GM19324 (cell line): ENCODE results near the gene NSUN7.

ENCODE experiments used
- ATAC-seq: cut with Tn5 transposase; IDR thresholded peaks from one replicate; pipeline ENCODE4 v1.9.1; 2021; ENCODE audit warnings: mild to moderate bottlenecking, moderate library complexity; ENCODE audit not compliant: unreplicated experiment, low FRiP score

NSUN7 gene

GRCh38 chr4:40733752-40734151, 16.0 kb upstream of the NSUN7 start:
- ATAC-seq, result no peak

- no peak for ATAC-seq
These were observed 15.3 kb upstream of the NSUN7 start for GRCh38 chr4:40734497-40734896.

GRCh38 chr4:40736910-40737309, 12.8 kb upstream of the NSUN7 start:
- ATAC-seq, result no peak

DNA sequence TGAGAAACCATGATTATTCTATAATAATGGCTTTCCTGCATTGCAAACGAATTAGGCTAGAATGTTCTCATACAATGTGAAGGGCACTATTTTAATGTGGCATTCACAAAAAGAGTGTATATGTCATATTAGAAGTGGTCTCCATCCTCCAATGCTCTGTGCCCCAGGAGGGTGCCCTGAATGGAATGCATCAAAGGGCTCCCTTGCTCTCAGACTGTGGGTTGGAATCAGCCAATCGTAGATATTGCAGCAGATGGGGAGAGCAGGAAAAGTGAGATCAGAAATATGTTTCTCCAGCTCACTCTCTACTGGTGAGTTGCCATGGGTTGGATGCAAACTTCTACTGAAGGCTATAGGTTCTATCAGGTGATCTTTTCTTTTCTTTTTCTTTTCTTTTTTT, 11.9 kb upstream of the NSUN7 start:
- no peak for ATAC-seq

- ATAC-seq, result no peak
These were observed 10.4 kb upstream of the NSUN7 start for GRCh38 chr4:40739347-40739746.

DNA sequence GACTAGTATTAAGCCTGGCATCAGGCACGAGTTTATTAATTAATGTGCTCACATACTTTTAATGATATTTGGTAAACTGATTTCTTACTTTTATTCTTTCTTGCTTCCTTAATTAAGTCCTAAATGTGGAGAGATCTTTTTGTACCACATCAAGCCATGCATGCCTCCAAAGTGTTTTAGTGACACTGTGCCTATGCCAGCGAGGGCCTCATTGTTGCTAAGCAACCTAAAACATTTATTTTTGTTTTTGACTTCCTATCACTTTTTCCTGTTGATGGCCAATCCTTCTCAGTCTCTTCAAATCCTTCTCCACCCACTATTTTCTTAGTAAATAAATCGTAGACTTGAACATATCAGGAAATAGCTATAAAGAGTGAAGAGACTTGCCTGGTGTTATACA, 5.5 kb upstream of the NSUN7 start:
- ATAC-seq, result no peak

- no peak for ATAC-seq
These were observed 4.3 kb upstream of the NSUN7 start for GRCh38 chr4:40745285-40745984.

GRCh38 chr4:40747207-40747835, 2.4 kb upstream of the NSUN7 start:
- no peak for ATAC-seq

DNA sequence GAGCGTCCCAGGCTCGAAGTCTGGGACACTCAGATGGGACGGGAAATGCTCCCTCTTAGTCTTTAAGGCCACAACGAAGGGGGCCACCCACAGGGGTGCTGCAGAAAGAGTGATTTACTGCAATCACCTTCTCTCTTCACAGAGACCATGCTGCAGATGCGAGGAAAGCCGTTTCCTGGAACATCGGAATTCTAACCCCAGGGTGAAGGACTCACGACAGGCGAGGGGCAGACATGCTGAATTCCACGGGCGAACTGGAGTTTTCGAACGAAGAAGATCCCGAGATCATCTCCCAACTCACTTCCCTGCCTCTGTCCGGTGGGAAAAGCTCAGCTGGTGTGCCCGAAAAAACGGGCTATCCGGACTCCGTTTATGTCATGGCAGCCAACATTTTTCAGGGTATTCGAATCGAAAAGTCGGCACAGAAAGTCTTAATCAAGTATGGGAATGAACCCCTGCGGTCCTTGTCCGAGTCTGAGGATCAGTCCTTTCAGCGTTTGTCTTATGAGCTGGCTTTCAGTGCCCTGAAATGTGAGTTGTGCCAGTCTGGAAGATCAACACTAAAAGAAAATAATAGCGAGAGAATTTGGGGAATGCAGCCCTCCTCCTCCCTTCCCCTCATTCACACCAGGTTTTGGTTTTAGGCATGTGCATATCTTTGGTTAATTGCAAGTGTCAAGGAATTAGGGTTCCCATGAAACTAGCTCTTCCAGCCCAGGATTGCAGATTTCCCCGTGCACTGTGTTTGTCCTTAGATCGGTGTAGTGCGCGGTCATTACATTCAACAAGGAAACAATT, 905 bp downstream of the NSUN7 start:
- no peak for ATAC-seq

DNA sequence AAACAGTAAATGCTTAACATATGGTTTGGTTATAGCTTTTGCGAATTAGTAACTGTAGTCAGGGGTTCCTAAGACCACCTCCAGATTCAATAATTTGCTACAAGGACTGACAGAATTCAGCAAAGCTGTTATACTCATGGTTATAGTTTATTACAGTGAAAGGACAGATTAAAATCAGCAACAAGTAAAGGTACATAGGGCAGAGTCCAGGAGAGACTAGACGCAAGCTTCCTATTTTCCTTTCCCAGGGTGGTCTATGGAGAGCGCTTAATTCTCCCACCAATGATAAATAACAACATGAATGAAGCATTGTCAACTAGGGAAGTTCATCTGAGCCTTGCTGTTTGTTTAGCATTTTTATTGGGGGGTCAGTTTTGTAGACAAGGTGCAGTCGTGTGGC, 5.9 kb downstream of the NSUN7 start:
- ATAC-seq, result no peak

DNA sequence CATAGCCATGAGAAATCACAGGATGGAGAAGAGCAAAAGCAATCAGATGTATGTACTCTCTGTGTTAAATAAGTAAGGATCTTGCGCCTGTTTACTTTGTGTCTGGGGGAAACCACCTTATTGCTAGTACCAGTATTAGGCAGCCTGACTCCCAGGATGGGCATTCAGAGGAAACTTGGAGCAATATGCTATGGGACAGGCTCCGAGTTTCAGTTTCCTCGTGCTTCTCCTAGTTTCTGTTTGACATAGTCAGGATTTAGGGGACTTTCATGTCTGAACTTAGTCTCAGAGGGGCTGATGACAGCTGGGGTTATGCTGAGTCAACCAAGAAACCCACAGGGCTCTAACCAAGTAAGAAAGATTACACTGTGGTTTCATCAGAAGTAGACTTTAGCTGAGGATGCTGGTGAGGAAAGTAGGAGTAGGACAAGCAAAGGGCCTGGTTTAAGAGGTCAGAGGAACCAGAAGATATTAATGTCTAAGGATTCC, 13.5 kb downstream of the NSUN7 start:
- peak; percentile 96 for ATAC-seq

- ATAC-seq, result no peak
These were observed 19.5 kb downstream of the NSUN7 start for GRCh38 chr4:40769266-40769665.

- no peak for ATAC-seq
These were observed 28.3 kb downstream of the NSUN7 start for GRCh38 chr4:40778090-40778489.

GRCh38 chr4:40782876-40783275, 33.1 kb downstream of the NSUN7 start:
- ATAC-seq, result no peak

DNA sequence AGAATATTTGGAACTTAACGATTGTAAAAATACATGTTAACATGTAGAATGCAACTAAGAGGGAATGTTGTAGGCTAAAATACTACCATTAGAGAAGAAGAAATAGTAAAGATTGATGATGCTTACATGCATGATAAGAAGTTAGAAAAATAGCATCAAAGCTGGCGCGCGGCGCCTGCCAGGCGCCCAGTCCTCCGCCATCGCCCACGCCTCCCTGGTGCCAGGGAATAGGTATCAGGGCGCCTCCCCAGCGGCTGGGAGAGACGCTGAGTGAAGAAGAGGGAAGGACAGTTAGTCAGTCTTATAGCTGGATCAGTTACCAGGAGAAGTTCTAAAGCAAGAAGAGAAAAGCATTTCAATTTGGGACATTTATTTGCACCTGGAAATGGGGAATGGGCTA, 36.0 kb downstream of the NSUN7 start:
- ATAC-seq, result no peak

DNA sequence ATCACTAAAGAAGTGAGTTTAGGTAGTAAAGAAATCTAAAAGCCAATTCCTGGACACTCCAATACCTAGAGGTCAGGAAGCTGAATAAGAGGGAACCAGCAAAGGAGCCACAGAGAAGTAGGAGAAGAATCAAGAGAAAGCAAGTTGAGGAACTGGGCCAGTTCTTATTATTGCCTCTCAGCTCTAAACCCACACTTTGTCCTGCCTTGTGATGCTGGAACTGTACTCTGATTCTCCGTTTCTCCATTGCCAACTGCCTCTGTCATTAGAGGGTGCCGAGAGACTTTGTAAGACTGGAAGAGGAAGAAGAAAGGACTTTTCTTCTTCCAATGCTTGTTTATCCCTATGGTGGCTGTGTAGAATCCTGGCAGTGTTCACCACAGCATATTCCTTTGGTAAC, 38.6 kb downstream of the NSUN7 start:
- ATAC-seq, result no peak

DNA sequence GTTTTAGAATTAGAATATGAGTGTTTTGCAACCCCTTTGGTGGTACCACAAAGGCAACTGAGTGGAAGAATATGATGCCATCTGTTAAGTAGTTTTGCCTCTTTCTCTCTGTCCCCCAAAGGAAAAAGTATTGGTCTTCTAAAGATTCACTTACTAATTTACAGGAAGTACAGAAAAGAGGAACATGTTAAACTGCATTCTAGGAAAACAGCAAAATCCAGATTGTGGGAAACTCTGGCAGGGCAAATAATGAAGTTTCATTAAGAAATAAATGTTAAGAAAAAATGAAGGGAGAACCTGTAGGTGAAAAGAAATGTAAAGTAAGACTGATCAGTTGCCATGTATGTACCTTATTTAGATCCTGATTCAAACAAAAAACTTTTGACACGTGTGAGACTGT, 39.3 kb downstream of the NSUN7 start:
- ATAC-seq, result no peak

GRCh38 chr4:40789771-40790170, 40.0 kb downstream of the NSUN7 start:
- no peak for ATAC-seq

DNA sequence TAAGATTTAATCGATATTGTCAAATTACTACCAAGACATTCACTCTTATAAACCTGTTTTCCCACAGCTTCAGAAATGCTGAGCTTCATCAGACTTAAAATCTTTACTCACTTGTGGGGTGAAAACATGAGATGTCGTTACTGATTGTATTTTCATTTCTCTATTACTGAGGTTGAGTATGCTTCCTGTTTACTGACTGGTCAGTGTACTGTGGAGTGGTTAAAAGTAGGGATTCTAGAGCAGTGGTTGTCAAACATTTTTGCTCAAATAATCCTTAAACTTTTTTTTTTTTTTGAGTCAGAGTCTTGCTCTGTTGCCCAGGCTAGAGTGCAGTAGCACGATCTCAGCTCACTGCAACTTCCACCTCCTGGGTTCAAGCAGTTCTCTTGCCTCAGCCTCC, 50.3 kb downstream of the NSUN7 start:
- ATAC-seq, result peak; percentile 78

DNA sequence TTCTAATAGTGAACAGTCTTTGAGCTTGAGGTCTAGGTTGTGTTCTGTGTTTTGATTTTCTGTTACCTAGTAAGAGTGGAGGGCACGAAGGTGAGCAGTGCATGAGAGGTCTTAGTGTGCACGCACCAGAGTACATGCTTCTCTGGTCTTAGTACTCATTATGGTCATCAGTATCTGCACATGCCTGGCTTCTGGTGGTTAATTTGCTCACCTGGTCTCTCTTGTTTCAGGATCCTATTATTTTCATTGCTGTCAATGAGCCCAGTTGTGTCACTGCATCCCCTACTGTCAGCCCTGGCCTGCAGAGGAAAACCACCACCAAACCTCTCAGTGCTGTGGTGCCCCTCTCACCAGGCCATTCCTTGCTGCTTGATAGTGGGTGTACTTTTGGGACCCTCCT, 54.8 kb downstream of the NSUN7 start:
- ATAC-seq, result no peak

GRCh38 chr4:40808926-40809457, 59.2 kb downstream of the NSUN7 start:
- no peak for ATAC-seq
